GM19351 (cell line): ENCODE data around the gene PNLIPRP3.

Experiments
- ATAC-seq: cut with Tn5 transposase; IDR thresholded peaks from one replicate; pipeline ENCODE4 v1.9.1; 2021; ENCODE audit warnings: mild to moderate bottlenecking, moderate library complexity; ENCODE audit not compliant: unreplicated experiment

Gene PNLIPRP3

GRCh38 chr10:116450861-116451260, 23.2 kb downstream of the PNLIPRP3 start:
- ATAC-seq, result no peak

- no peak for ATAC-seq
These were observed 24.2 kb downstream of the PNLIPRP3 start for GRCh38 chr10:116451711-116452337.

- ATAC-seq, result no peak
These were observed 24.7 kb downstream of the PNLIPRP3 start for GRCh38 chr10:116452338-116452720.

GRCh38 chr10:116457488-116457887, 29.8 kb downstream of the PNLIPRP3 start:
- no peak for ATAC-seq

GRCh38 chr10:116460219-116460618, 32.6 kb downstream of the PNLIPRP3 start:
- ATAC-seq, result no peak

- ATAC-seq, result no peak
These were observed 34.0 kb downstream of the PNLIPRP3 start for GRCh38 chr10:116461680-116462079.

GRCh38 chr10:116464257-116464656, 36.6 kb downstream of the PNLIPRP3 start:
- no peak for ATAC-seq

- no peak for ATAC-seq
These were observed 37.9 kb downstream of the PNLIPRP3 start for GRCh38 chr10:116465546-116465945.

- ATAC-seq, result no peak
These were observed 39.2 kb downstream of the PNLIPRP3 start for GRCh38 chr10:116466715-116467422.

GRCh38 chr10:116469437-116469836, 41.8 kb downstream of the PNLIPRP3 start:
- ATAC-seq, result no peak

- no peak for ATAC-seq
These were observed 42.4 kb downstream of the PNLIPRP3 start for GRCh38 chr10:116470071-116470470.

GRCh38 chr10:116470768-116471415, 43.2 kb downstream of the PNLIPRP3 start:
- peak; percentile 56 for ATAC-seq

GRCh38 chr10:116472891-116473290, 45.2 kb downstream of the PNLIPRP3 start:
- no peak for ATAC-seq

- ATAC-seq, result no peak
These were observed 48.2 kb downstream of the PNLIPRP3 start for GRCh38 chr10:116475866-116476265.

GRCh38 chr10:116476461-116476860, 48.8 kb downstream of the PNLIPRP3 start:
- no peak for ATAC-seq

- ATAC-seq, result no peak
These were observed 50.5 kb downstream of the PNLIPRP3 start for GRCh38 chr10:116477986-116478664.

GRCh38 chr10:116486770-116487448, 59.3 kb downstream of the PNLIPRP3 start:
- no peak for ATAC-seq

- ATAC-seq, result no peak
These were observed 60.1 kb downstream of the PNLIPRP3 start for GRCh38 chr10:116487522-116488430.

- ATAC-seq, result no peak
These were observed 61.8 kb downstream of the PNLIPRP3 start for GRCh38 chr10:116489460-116489859.
